GM23338 (cell line): ENCODE measurements around the gene HERC4. TPM values are rescaled to one million over a fixed set of nuclear protein-coding genes. Genes with fewer than 3 reads are reported as not detected.

Experiments used
- ATAC-seq: fragments of 200-7000 bp; cut with Tn5 transposase; 3 replicates; pipeline ENCODE4 v1.9.1; 2020
- DNase-seq: peaks from one replicate; pipeline ENCODE4 v3.0.0-alpha.2; 2015; ENCODE audit warnings: low spot score
- H2AFZ ChIP-seq: fragments of 200-600 bp; sonication (generic); 2 replicates; pipeline ENCODE4 v1.8.0; 2016; ENCODE audit warnings: antibody characterized with exemption, mild to moderate bottlenecking, moderate library complexity
- H3F3A ChIP-seq: fragments of 200-600 bp; sonication (generic); replicated peaks from 2 replicates; pipeline ENCODE4 v1.8.0; 2017; ENCODE audit warnings: antibody characterized with exemption, mixed run types, low read depth
- H3K27ac ChIP-seq: fragments of 200-600 bp; sonication (generic); 2 replicates; pipeline ENCODE4 v1.6.1; 2016; ENCODE audit warnings: low read depth
- H3K27me3 ChIP-seq: fragments of 200-600 bp; sonication (generic); 2 replicates; pipeline ENCODE4 v1.8.0; 2016; ENCODE audit warnings: mild to moderate bottlenecking, mixed run types, moderate library complexity; ENCODE audit not compliant: insufficient read depth
- H3K36me3 ChIP-seq: fragments of 200-600 bp; sonication (generic); 2 replicates; pipeline ENCODE4 v1.8.0; 2016; ENCODE audit warnings: mild to moderate bottlenecking; ENCODE audit not compliant: insufficient read depth
- H3K4me1 ChIP-seq: fragments of 200-600 bp; sonication (generic); 2 replicates; pipeline ENCODE4 v1.8.0; 2016; ENCODE audit warnings: mild to moderate bottlenecking, moderate library complexity; ENCODE audit not compliant: insufficient read depth
- H3K4me2 ChIP-seq: fragments of 200-600 bp; sonication (generic); 2 replicates; pipeline ENCODE4 v1.7.1; 2017; ENCODE audit warnings: mixed run types
- H3K4me3 ChIP-seq: fragments of 200-600 bp; sonication (generic); 2 replicates; pipeline ENCODE4 v1.6.1; 2016; ENCODE audit warnings: mixed run types
- H3K79me2 ChIP-seq: fragments of 200-600 bp; sonication (generic); replicated peaks from 2 replicates; pipeline ENCODE4 v1.8.0; 2017; ENCODE audit warnings: mild to moderate bottlenecking; ENCODE audit not compliant: insufficient read depth
- H3K9me2 ChIP-seq: fragments of 200-600 bp; sonication (generic); 2 replicates; pipeline ENCODE4 v1.8.0; 2017; ENCODE audit not compliant: insufficient read depth
- H4K20me1 ChIP-seq: fragments of 200-600 bp; sonication (generic); replicated peaks from 2 replicates; pipeline ENCODE4 v1.8.0; 2017; ENCODE audit warnings: mild to moderate bottlenecking; ENCODE audit not compliant: insufficient read depth
- H3K27ac Mint-ChIP-seq: 2 replicates; pipeline ENCODE4 v1.8.0; 2020; ENCODE audit warnings: inconsistent platforms, mild to moderate bottlenecking, moderate library complexity, mixed read lengths
- H3K27me3 Mint-ChIP-seq: 3 replicates; pipeline ENCODE4 v1.8.0; 2022; ENCODE audit warnings: low read depth, mild to moderate bottlenecking, moderate library complexity, mixed read lengths, inconsistent platforms; ENCODE audit not compliant: insufficient read depth, poor library complexity
- H3K36me3 Mint-ChIP-seq: 3 replicates; pipeline ENCODE4 v1.8.0; 2021; ENCODE audit warnings: low read depth, mild to moderate bottlenecking, inconsistent platforms, moderate library complexity, mixed read lengths
- H3K4me1 Mint-ChIP-seq: 3 replicates; pipeline ENCODE4 v1.8.0; 2020; ENCODE audit warnings: mild to moderate bottlenecking, inconsistent platforms, mixed read lengths
- H3K4me3 Mint-ChIP-seq: 3 replicates; pipeline ENCODE4 v1.8.0; 2021; ENCODE audit warnings: moderate library complexity, mild to moderate bottlenecking, inconsistent platforms, mixed read lengths
- H3K9me3 Mint-ChIP-seq: 3 replicates; pipeline ENCODE4 v1.8.0; 2020; ENCODE audit warnings: moderate library complexity, mild to moderate bottlenecking, inconsistent platforms, mixed read lengths
- CREB1 ChIP-seq: fragments of 250-450 bp; sonication (Bioruptor Pico); IDR thresholded peaks from 2 replicates; pipeline ENCODE4 v1.5.0; 2020; ENCODE audit warnings: low read depth, mild to moderate bottlenecking, moderate library complexity
- JUNB ChIP-seq: IDR thresholded peaks from one replicate; pipeline ENCODE4 v1.6.1; 2016; ENCODE audit warnings: antibody characterized with exemption; ENCODE audit not compliant: unreplicated experiment
- NANOG ChIP-seq: IDR thresholded peaks from 2 replicates; pipeline ENCODE4 v1.6.1; 2016; ENCODE audit warnings: antibody characterized with exemption, borderline replicate concordance
- POLR2AphosphoS5 ChIP-seq: IDR thresholded peaks from 2 replicates; pipeline ENCODE4 v1.6.1; 2016; ENCODE audit warnings: antibody characterized with exemption, low read depth
- STAT1 ChIP-seq: IDR thresholded peaks from one replicate; pipeline ENCODE4 v1.6.1; 2016; ENCODE audit warnings: antibody characterized with exemption; ENCODE audit not compliant: unreplicated experiment
- ZNF114 ChIP-seq: fragments of 250-450 bp; sonication (Bioruptor Pico); IDR thresholded peaks from 2 replicates; pipeline ENCODE4 v1.5.0; 2020; ENCODE audit warnings: mild to moderate bottlenecking, moderate library complexity
- ZNF331 ChIP-seq: fragments of 250-450 bp; sonication (Bioruptor Pico); IDR thresholded peaks from 2 replicates; pipeline ENCODE4 v1.5.0; 2020; ENCODE audit warnings: low read depth, mild to moderate bottlenecking, moderate library complexity
- polyA plus RNA-seq: library from polyadenylated mRNA; unstranded; fragments of >200 nt; fragmentation: Nextera tagmentation; extraction: Ambion mirVana; gene quantifications from 2 replicates; pipeline ENCODE4 v1.2.1, GENCODE V29; 2016
- total RNA-seq: library from RNA; depleted of rRNA; stranded (reverse); fragments of >200 nt; shearing (Covaris generic); gene quantifications from 2 replicates; pipeline ENCODE4 v1.2.3, GENCODE V29; 2014
- TF ChIP-seq, protein P1 (sequence below), 2 experiments: fragments of 200-600 bp in 1 of 2; sonication (generic) in 1 of 2; conservative IDR thresholded peaks; 2 replicates each; pipeline versions ENCODE4 v1.5.1 to v1.6.1; 2016 to 2017; ENCODE audit warnings: antibody characterized with exemption in 2 of 2, low read depth in 2 of 2, mild to moderate bottlenecking in 2 of 2, moderate library complexity in 1 of 2
- TF ChIP-seq, protein P2 (sequence below): fragments of 250-450 bp; sonication (Bioruptor Pico); IDR thresholded peaks from 2 replicates; pipeline ENCODE4 v1.5.0; 2020; ENCODE audit warnings: mild to moderate bottlenecking, moderate library complexity
- TF ChIP-seq, protein P3 (sequence below): IDR thresholded peaks from 2 replicates; pipeline ENCODE4 v1.6.1; 2016; ENCODE audit warnings: antibody characterized with exemption

The HERC4 gene
- total and polyA plus RNA-seq, 2 experiments from 2014 or later = 20.1 to 67.2 TPM

DNA sequence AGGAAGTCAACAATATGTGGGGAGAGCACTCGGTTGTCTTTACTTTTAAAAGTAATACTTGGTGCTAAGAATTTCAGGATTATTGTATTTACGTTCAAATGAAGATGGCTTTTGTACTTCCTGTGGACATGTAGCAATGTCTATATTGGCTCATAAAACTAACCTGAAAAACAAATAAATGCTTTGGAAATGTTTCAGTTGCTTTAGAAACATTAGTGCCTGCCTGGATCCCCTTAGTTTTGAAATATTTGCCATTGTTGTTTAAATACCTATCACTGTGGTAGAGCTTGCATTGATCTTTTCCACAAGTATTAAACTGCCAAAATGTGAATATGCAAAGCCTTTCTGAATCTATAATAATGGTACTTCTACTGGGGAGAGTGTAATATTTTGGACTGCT is 157.9 kb downstream of the HERC4 start:
- Histone ChIP-seq H3K27ac (peak overlapping the region; percentile 29; the same call in 1 of the 2 replicates), H3K9me2 (no peaks in the 10 kb centered on the region), H3F3A (peaks cover 4% of the 10 kb centered on the region; the same call in 1 of the 2 replicates), H3K27me3 (no peaks in the 10 kb centered on the region), H3K4me3 (no peak overlapping the region), H2AFZ (no peak overlapping the region), H4K20me1 (peaks cover 14% of the 10 kb centered on the region), H3K36me3 (peaks cover 35% of the 10 kb centered on the region), H3K4me2 (no peak overlapping the region), H3K4me1 (no peaks in the 10 kb centered on the region), H3K79me2 (peaks cover 25% of the 10 kb centered on the region)
- peaks cover 7% of the 10 kb centered on the region; the same call in 2 of the 3 replicates for H3K4me1 Mint-ChIP-seq
- H3K36me3 Mint-ChIP-seq = peaks cover 54% of the 10 kb centered on the region
- no peaks in the 10 kb centered on the region for H3K27me3 Mint-ChIP-seq
- peak overlapping the region; percentile 3; the same call in 1 of the 2 replicates for H3K27ac Mint-ChIP-seq
- ATAC-seq (no peak), DNase-seq (no peak)
- TF ChIP-seq ZNF114 (no peak), CREB1 (CRISPR knock-in tag) (no peak), POLR2AphosphoS5 (no peak), NANOG (no peak), STAT1 (no peak), JUNB (no peak), ZNF331 (CRISPR knock-in tag) (no peak)
- TF ChIP-seq, protein P1, sequence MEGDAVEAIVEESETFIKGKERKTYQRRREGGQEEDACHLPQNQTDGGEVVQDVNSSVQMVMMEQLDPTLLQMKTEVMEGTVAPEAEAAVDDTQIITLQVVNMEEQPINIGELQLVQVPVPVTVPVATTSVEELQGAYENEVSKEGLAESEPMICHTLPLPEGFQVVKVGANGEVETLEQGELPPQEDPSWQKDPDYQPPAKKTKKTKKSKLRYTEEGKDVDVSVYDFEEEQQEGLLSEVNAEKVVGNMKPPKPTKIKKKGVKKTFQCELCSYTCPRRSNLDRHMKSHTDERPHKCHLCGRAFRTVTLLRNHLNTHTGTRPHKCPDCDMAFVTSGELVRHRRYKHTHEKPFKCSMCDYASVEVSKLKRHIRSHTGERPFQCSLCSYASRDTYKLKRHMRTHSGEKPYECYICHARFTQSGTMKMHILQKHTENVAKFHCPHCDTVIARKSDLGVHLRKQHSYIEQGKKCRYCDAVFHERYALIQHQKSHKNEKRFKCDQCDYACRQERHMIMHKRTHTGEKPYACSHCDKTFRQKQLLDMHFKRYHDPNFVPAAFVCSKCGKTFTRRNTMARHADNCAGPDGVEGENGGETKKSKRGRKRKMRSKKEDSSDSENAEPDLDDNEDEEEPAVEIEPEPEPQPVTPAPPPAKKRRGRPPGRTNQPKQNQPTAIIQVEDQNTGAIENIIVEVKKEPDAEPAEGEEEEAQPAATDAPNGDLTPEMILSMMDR (conservative IDR thresholded peaks at IDR 0.05; ENCODE audit: low read depth in 2 of 2) = no peak
- TF ChIP-seq, protein P2, sequence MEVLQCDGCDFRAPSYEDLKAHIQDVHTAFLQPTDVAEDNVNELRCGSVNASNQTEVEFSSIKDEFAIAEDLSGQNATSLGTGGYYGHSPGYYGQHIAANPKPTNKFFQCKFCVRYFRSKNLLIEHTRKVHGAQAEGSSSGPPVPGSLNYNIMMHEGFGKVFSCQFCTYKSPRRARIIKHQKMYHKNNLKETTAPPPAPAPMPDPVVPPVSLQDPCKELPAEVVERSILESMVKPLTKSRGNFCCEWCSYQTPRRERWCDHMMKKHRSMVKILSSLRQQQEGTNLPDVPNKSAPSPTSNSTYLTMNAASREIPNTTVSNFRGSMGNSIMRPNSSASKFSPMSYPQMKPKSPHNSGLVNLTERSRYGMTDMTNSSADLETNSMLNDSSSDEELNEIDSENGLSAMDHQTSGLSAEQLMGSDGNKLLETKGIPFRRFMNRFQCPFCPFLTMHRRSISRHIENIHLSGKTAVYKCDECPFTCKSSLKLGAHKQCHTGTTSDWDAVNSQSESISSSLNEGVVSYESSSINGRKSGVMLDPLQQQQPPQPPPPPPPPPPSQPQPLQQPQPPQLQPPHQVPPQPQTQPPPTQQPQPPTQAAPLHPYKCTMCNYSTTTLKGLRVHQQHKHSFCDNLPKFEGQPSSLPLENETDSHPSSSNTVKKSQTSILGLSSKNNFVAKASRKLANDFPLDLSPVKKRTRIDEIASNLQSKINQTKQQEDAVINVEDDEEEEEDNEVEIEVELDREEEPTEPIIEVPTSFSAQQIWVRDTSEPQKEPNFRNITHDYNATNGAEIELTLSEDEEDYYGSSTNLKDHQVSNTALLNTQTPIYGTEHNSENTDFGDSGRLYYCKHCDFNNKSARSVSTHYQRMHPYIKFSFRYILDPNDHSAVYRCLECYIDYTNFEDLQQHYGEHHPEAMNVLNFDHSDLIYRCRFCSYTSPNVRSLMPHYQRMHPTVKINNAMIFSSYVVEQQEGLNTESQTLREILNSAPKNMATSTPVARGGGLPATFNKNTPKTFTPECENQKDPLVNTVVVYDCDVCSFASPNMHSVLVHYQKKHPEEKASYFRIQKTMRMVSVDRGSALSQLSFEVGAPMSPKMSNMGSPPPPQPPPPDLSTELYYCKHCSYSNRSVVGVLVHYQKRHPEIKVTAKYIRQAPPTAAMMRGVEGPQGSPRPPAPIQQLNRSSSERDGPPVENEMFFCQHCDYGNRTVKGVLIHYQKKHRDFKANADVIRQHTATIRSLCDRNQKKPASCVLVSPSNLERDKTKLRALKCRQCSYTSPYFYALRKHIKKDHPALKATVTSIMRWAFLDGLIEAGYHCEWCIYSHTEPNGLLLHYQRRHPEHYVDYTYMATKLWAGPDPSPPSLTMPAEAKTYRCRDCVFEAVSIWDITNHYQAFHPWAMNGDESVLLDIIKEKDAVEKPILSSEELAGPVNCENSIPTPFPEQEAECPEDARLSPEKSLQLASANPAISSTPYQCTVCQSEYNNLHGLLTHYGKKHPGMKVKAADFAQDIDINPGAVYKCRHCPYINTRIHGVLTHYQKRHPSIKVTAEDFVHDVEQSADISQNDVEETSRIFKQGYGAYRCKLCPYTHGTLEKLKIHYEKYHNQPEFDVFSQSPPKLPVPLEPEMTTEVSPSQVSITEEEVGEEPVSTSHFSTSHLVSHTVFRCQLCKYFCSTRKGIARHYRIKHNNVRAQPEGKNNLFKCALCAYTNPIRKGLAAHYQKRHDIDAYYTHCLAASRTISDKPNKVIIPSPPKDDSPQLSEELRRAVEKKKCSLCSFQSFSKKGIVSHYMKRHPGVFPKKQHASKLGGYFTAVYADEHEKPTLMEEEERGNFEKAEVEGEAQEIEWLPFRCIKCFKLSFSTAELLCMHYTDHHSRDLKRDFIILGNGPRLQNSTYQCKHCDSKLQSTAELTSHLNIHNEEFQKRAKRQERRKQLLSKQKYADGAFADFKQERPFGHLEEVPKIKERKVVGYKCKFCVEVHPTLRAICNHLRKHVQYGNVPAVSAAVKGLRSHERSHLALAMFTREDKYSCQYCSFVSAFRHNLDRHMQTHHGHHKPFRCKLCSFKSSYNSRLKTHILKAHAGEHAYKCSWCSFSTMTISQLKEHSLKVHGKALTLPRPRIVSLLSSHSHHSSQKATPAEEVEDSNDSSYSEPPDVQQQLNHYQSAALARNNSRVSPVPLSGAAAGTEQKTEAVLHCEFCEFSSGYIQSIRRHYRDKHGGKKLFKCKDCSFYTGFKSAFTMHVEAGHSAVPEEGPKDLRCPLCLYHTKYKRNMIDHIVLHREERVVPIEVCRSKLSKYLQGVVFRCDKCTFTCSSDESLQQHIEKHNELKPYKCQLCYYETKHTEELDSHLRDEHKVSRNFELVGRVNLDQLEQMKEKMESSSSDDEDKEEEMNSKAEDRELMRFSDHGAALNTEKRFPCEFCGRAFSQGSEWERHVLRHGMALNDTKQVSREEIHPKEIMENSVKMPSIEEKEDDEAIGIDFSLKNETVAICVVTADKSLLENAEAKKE = no peak
- TF ChIP-seq, protein P3, sequence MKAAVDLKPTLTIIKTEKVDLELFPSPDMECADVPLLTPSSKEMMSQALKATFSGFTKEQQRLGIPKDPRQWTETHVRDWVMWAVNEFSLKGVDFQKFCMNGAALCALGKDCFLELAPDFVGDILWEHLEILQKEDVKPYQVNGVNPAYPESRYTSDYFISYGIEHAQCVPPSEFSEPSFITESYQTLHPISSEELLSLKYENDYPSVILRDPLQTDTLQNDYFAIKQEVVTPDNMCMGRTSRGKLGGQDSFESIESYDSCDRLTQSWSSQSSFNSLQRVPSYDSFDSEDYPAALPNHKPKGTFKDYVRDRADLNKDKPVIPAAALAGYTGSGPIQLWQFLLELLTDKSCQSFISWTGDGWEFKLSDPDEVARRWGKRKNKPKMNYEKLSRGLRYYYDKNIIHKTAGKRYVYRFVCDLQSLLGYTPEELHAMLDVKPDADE = no peak
- no peak overlapping the region for H3K4me3 Mint-ChIP-seq
- H3K9me3 Mint-ChIP-seq = no peaks in the 10 kb centered on the region
